Testis (tissue), 2 donors: ENCODE results near the gene HECW1.

Experiments used
- POLR2A ChIP-seq: fragments of 450-650 bp; IDR thresholded peaks from one replicate; pipeline ENCODE4 v1.6.1; 2017; ENCODE audit warnings: antibody characterized with exemption, mild to moderate bottlenecking, moderate library complexity
- TF ChIP-seq, protein P1 (sequence below), 3 experiments: fragments of 450-650 bp in 2 of 3; fragments of 200-600 bp in 1 of 3; sonication (generic) in 1 of 3; IDR thresholded peaks; one replicate each; pipeline ENCODE4 v1.5.1; 2016 to 2019; ENCODE audit warnings: antibody characterized with exemption in 3 of 3, mild to moderate bottlenecking in 2 of 3, moderate library complexity in 1 of 3

DNA sequence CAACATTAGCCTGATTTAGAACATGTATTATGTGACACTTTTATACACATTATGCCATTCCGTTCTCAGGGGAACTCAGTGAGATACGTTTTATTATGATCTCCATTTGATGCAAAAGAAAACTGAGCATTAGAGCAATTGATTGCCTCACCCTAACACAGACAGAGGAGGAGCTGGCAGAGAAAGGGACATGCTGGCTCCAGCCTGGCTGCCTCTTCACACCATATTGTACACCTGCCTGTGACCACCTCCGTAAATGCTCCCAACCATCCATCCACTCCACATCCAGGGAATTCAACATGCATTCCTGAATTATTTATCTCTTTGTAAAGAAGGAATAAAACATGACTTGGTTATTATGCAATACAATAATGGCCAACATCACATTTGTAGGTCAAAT is 275.5 kb downstream of the HECW1 start:
- TF ChIP-seq, protein P1, sequence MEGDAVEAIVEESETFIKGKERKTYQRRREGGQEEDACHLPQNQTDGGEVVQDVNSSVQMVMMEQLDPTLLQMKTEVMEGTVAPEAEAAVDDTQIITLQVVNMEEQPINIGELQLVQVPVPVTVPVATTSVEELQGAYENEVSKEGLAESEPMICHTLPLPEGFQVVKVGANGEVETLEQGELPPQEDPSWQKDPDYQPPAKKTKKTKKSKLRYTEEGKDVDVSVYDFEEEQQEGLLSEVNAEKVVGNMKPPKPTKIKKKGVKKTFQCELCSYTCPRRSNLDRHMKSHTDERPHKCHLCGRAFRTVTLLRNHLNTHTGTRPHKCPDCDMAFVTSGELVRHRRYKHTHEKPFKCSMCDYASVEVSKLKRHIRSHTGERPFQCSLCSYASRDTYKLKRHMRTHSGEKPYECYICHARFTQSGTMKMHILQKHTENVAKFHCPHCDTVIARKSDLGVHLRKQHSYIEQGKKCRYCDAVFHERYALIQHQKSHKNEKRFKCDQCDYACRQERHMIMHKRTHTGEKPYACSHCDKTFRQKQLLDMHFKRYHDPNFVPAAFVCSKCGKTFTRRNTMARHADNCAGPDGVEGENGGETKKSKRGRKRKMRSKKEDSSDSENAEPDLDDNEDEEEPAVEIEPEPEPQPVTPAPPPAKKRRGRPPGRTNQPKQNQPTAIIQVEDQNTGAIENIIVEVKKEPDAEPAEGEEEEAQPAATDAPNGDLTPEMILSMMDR (IDR thresholded peaks at IDR 0.05), result no peak
- no peak for TF ChIP-seq POLR2A
